Motor neuron (in vitro differentiated cells): ENCODE measurements around the gene CACNG6. TPM values are rescaled to one million over a fixed set of nuclear protein-coding genes. Genes with fewer than 3 reads are reported as not detected.
"Not testable (repeated sequence)": the region's sequence is repeated elsewhere in the genome, so short reads cannot be mapped to it uniquely, and the experiment has no call there.

Source experiments
- ATAC-seq, 8 experiments: fragments of 200-7000 bp; cut with Tn5 transposase; replicated peaks in 6 of 8; 2 replicates each; pipeline ENCODE4 v1.8.0; 2021; ENCODE audit warnings: mild to moderate bottlenecking in 8 of 8, moderate library complexity in 8 of 8
- H3K27ac ChIP-seq, 2 donors: fragments of 250-450 bp; sonication (Bioruptor Pico); 2 replicates each; pipeline ENCODE4 v1.9.0; 2021; ENCODE audit warnings: antibody characterized with exemption in 2 of 2, mild to moderate bottlenecking in 2 of 2, moderate library complexity in 1 of 2
- H3K4me1 ChIP-seq, 2 donors: fragments of 250-450 bp; sonication (Bioruptor Pico); replicated peaks in 1 of 2; 2 replicates each; pipeline ENCODE4 v1.6.1; 2021; ENCODE audit warnings: antibody characterized with exemption in 2 of 2, mild to moderate bottlenecking in 2 of 2, moderate library complexity in 1 of 2
- H3K4me3 ChIP-seq, 5 donors: fragments of 250-450 bp; sonication (Bioruptor Pico); 2 replicates each; pipeline ENCODE4 v1.9.0; 2021; ENCODE audit warnings: antibody characterized with exemption in 5 of 5, mild to moderate bottlenecking in 5 of 5, moderate library complexity in 4 of 5
- WGBS, 10 experiments: fragments of 450-650 bp; shearing (Covaris generic); methylation state at CpG; one replicate each; pipeline ENCODE4 v1.0.0; 2022; 5-methylcytosine and 5-hydroxymethylcytosine counted together
- in situ Hi-C, 9 experiments: fragments of 400-800 bp; cut with MboI; loops; one replicate each; pipeline ENCODE4 v1.15.0; 2021; ENCODE audit warnings: low sequenced_read_pairs in 9 of 9, low pct_unique_long_range_greater_than_20kb in 2 of 9; ENCODE audit not compliant: unreplicated experiment in 9 of 9
- total RNA-seq, 8 experiments: library from RNA; unstranded; fragments of 300-600 nt; gene quantifications; 2 replicates each; pipeline versions ENCODE4 v1.2.3 to v1.2.4, GENCODE V29; 2022

Gene CACNG6, protein sequence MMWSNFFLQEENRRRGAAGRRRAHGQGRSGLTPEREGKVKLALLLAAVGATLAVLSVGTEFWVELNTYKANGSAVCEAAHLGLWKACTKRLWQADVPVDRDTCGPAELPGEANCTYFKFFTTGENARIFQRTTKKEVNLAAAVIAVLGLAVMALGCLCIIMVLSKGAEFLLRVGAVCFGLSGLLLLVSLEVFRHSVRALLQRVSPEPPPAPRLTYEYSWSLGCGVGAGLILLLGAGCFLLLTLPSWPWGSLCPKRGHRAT
- total RNA-seq = 1 to 10 TPM in 4 of 8 experiments, under 1 TPM in 3, not detected in 1; 0.15 to 2.2 (median 1.0) TPM

DNA sequence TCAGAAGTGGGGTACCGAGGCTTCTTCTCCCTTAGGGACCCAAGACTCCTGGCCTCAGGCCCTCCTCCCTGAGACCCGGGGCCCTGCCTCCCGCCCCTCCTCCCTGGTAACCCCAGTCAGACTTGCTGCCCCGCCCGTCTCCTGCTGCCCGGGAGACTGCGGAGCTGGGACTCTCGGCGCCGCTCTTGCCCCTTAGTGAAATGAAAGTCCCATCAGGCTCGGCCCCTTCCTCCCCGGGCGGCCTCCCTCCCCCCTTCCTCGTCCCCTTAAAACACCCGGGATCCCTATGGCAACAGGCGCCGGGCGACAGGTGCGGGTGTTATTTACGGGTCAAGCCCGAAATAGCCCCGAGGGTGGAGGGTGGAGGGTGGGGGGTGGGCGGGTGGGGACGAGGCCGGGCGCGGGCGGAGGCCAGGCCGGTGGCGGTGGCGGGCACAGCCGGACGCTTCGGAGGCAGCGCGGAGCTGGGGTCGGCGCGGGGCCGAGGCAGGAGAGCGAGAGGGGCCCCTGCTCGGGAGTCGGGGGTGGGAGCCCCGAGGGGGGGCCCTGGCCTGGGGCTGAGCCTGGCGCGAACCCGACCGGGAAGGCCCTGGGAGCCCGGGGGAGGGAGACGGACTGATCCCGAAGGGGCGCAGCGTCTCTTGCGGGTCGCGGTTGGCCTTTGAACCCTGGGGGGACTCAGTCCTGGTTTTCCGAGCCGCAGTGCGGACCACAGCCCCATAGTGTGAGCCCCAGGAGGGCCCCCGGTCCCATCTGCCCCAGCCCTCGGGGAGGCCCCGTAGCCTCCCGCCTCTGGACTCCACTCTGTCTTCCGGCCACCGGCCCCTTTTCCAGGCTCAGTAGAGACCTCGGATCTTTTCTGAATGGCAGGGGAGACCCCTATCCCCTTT, at the start of gene CACNG6:
Gene CACNG6, plus strand, starts transcription at position 414 of the 890 bp plus-strand sequence. CDS start 1,241 bp downstream, outside the sequence.
- peak within 1 kb of the TSS; percentile 18 to 33 (median 22) for H3K4me3 ChIP-seq
- ATAC-seq = peak in 7 of 8 experiments; percentile 43 to 89 (median 83)

DNA sequence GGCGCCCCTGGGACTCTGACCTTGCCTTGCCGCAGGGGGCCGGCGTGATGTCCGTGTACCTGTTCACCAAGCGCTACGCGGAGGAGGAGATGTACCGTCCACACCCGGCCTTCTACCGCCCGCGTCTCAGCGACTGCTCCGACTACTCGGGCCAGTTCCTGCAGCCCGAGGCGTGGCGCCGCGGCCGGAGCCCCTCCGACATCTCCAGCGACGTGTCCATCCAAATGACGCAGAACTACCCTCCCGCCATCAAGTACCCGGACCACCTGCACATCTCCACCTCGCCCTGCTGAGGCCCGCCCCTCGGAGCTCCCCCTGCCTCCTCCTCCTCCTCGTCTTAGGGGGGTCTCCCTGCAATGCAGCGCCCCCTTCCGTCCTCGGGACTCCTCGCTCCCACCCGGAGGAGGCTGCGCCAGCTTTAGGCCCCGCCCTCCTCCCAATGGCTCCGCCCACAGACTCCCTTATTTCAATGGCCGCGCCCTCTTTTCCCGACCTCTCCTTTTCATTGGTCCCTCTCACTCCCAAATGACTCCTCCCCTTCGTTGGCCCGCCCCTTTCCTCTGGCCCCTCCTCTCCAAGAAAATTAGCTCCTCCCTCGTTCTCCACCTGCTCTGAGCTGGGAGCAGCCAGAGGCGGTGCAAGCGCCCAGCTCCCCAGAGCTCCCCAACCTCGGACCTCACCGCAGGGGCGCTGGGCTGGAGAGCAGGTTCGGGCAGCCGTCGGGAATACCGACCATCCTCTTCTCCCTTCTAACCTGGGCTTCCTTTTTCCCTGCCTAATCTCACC, 49.2 kb upstream of the CACNG6 start:
- no peak overlapping the region for H3K4me3 ChIP-seq
- in situ Hi-C loops = no loop called here
- H3K27ac ChIP-seq = no peak overlapping the region
- ATAC-seq = peak in 5 of 8 experiments; percentile 25 to 79 (median 65)
- 0 to 80% (median 24%) methylated on average over 2 to 11 of the region's 55 CpGs; no CpG with 5 or more reads in 6 of the 10 experiments for WGBS, 10 experiments
- no peaks in the 10 kb centered on the region for H3K4me1 ChIP-seq

More for the DNA sequence above, at the start of gene CACNG6:
- no CpG with 5 or more reads among the region's 66 CpGs for WGBS, 10 experiments
- peak within 1 kb of the TSS in 1 of 2 donors; percentile 69 for H3K27ac ChIP-seq
- in situ Hi-C loops = no loop called here
- H3K4me1 ChIP-seq = peaks cover 9 to 20% of the 10 kb centered on the region in 2 donors

DNA sequence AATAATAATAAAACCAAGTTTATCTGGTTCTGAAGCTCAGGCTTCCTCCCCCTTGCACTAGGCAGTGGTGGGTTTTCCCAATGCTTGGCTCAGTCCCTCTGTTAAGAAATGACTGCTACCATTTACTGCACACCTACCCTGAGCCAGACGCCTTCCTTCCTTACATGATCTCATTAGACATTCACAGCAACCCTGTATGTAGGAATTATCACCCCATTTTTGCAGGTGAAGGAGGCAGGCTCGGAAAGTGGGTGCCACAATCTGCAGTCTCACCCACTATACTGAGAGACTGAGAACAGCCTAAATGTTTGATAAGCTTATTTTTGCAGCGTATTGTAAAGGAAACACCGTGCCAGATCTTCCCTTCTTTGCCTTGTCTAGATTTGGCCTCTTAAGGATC, 47.0 kb upstream of the CACNG6 start:
- no peak overlapping the region for H3K4me3 ChIP-seq
- in situ Hi-C loops = no loop called here
- 67 to 89% (median 80%) methylated on average over 1 to 4 of the region's 4 CpGs; no CpG with 5 or more reads in 2 of the 10 experiments for WGBS, 10 experiments

DNA sequence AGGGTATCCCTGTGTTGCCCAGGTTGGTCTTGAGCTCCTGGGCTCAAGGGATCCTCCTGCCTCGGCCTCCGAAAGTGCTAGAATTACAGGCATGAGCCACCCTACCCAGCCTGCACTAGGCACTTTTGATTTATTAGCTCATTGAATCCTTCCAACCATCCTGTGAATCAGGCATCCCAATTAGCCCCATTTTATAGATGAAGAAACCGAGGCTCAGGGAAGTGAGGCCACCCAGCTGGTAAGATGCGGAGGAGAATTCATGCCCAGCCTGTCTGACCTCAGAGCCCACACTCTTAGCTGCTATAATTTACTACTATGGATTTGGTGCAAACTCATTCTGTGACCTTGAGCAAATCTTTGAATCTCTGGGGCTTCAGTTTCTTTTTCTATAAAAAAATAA, 46.5 kb upstream of the CACNG6 start:
- Histone ChIP-seq H3K4me3 (no peak overlapping the region), H3K27ac (no peak overlapping the region), H3K4me1 (no peaks in the 10 kb centered on the region)
- ATAC-seq = no peak
- in situ Hi-C loops = no loop called here
- 21 to 100% (median 85%) methylated on average over 1 to 4 of the region's 4 CpGs; no CpG with 5 or more reads in 3 of the 10 experiments for WGBS, 10 experiments

More for the DNA sequence above, 47.0 kb upstream of the CACNG6 start:
- Histone ChIP-seq H3K4me1 (no peaks in the 10 kb centered on the region), H3K27ac (no peak overlapping the region)
- no peak for ATAC-seq

DNA sequence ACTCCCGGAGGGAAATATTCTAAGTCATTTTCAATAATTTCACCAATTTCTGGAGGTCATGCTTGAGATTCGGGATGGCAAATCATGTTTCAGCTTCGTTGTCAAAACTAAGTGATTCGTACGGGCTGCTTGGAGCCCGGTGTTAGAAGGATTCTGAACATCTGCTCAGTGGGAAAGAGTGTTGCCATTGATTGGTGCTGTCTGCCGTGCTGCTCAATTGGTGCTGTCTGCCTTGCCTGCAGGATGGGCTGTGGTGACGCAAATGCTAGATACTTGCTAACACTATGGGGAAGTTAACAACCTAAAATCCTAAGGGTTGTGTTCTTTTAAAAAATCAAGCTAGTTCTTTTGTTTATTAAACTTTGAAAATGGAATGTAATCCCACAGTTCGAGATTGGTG, 46.0 kb upstream of the CACNG6 start:
- Histone ChIP-seq H3K4me3 (no peak overlapping the region), H3K27ac (no peak overlapping the region), H3K4me1 (no peaks in the 10 kb centered on the region)
- WGBS, 10 experiments = 3 to 100% (median 54%) methylated on average over 1 to 9 of the region's 9 CpGs; no CpG with 5 or more reads in 1 of the 10 experiments
- in situ Hi-C loops = no loop called here
- peak in 1 of 8 experiments; percentile 82 for ATAC-seq

DNA sequence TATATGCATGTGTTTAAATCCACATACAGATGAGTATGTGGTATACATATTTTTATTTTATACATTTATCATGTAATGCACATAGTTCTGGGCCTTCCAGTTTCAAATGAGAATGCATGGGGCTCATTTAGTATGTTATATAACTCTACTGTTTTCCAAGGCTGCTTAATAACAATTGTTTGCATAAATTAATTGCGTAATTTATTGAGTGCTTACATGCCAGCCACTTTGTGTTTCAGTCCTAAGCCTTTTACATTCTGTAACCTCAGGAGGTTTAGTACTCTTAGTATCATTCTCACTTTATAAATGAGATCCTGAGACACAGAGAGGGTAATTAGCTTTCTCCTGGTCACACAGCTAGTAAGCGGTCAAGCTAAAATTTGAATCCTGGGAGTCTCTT, 45.4 kb upstream of the CACNG6 start:
- H3K27ac ChIP-seq = no peak overlapping the region
- no peaks in the 10 kb centered on the region for H3K4me1 ChIP-seq
- 17 to 100% (median 90%) methylated on average over 1 to 2 of the region's 2 CpGs; no CpG with 5 or more reads in 3 of the 10 experiments for WGBS, 10 experiments
- in situ Hi-C loops = no loop called here
- peak in 1 of 8 experiments; percentile 75 for ATAC-seq
- no peak overlapping the region for H3K4me3 ChIP-seq

DNA sequence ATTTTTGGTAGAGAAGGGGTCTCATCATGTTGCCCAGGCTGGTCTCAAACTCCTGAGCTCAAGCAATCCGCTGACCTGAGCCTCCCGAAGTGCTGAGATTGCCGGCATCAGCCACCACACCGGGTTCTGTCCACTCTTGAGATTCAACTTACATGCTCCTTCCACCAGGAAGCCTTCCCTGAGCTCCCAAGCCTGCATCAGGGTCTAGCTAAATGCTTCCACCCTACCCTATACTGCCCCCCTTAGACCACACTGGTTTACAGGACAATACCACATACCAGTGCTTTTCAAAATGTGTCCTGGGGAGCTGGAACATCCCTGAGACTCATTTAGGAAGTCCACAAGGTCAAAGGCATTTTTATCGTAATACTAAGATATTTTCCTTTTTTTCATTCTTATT, 43.8 kb upstream of the CACNG6 start:
- in situ Hi-C loops = no loop called here
- Histone ChIP-seq H3K4me1 (no peaks in the 10 kb centered on the region), H3K27ac (no peak overlapping the region), H3K4me3 (no peak overlapping the region)
- ATAC-seq = peak in 1 of 8 experiments; percentile 14
- WGBS, 10 experiments = 27 to 86% (median 60%) methylated on average over 1 to 4 of the region's 5 CpGs; no CpG with 5 or more reads in 1 of the 10 experiments

DNA sequence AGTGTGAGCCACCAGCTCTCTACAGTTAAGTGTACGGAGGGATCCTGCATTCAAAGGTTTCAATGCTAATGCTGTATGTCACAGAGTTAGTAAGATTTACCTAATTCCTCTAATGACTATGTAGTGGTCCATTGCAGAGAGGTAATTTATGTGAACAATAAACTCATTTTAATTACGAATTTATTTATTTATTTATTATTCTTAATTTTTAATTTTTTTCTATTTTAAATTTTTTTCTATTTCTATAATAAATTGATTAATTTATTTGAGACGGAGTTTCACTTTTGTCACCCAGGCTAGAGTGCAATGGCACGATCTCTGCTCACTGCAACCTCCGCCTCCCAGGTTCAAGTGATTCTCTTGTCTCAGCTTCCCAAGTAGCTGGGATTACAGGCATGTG, 42.8 kb upstream of the CACNG6 start:
- H3K4me3 ChIP-seq, H3K4me1 ChIP-seq, ATAC-seq, H3K27ac ChIP-seq, in situ Hi-C loops: not testable (repeated sequence)
- WGBS, 10 experiments = 43 to 94% (median 66%) methylated on average over 2 to 5 of the region's 5 CpGs

DNA sequence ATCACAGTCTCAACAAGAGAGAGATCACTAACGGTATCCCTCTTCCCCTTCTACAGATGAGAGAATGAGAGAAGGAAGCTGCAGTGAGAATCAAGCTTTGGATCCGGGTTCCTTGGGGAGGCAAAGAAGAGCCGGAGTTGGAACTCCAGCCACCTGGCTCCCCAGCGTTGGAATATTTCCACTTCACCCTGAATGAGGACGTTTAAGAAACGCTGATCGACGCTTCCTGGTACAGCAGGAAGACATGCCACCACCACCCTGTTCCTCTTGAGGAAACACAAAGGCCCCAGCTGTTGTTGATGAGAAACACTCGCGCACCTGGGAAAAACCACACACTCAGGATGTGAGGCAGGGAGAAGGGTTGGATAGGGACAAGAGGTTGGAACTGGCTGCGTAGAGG, 40.0 kb upstream of the CACNG6 start:
- WGBS, 10 experiments = 36 to 100% (median 61%) methylated on average over 1 to 7 of the region's 11 CpGs
- in situ Hi-C loops = no loop called here
- H3K4me3 ChIP-seq = no peak overlapping the region
- H3K27ac ChIP-seq = no peak overlapping the region
- H3K4me1 ChIP-seq = no peaks in the 10 kb centered on the region
- no peak for ATAC-seq

DNA sequence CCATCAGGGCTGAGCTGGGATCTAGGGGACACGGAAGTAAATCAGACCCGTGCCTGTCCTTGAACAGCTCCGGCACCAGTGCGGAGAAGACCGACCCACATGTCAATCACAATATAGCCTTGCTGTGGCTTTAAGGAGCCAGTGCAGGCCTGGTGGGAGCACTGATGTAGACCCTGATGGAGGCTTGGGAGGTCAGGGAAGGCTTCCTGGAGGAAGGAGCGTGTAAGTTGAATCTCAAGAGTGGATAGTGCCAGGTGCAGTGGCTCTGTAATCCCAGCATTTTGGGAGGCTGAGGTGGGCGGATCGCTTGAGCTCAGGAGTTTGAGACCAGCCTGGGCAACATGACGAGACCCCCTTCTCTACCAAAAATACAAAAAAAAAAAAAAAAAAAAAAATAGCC, 39.5 kb upstream of the CACNG6 start:
- Histone ChIP-seq H3K27ac (no peak overlapping the region), H3K4me3 (no peak overlapping the region), H3K4me1 (no peaks in the 10 kb centered on the region)
- 0 to 100% (median 75%) methylated on average over 1 to 9 of the region's 9 CpGs; no CpG with 5 or more reads in 1 of the 10 experiments for WGBS, 10 experiments
- in situ Hi-C loops = no loop called here
- ATAC-seq = no peak

DNA sequence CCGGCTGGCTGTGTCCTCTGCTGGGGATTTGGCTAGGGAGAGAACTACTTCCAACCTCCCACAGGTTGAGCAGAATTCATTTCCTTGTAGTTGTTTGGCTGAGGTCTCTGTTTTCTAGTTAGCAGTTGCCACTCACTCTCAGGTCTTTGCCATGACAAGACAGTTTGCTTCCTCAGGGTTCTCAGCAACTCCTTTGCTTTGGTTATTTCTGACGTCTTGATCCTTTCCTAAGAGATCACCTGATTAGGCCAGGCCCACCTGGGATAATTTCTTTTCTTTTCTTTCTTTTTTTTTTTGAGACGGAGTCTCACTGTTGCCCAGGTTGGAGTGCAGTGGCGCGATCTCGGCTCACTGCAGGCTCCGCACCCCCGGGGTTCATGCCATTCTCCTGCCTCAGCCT, 38.1 kb upstream of the CACNG6 start:
- no peak for ATAC-seq
- Histone ChIP-seq H3K27ac (no peak overlapping the region), H3K4me3 (no peak overlapping the region), H3K4me1 (peaks cover 5 to 7% of the 10 kb centered on the region in 2 donors)
- in situ Hi-C loops = no loop called here
- 0 to 100% (median 81%) methylated on average over 1 to 7 of the region's 8 CpGs; no CpG with 5 or more reads in 2 of the 10 experiments for WGBS, 10 experiments

DNA sequence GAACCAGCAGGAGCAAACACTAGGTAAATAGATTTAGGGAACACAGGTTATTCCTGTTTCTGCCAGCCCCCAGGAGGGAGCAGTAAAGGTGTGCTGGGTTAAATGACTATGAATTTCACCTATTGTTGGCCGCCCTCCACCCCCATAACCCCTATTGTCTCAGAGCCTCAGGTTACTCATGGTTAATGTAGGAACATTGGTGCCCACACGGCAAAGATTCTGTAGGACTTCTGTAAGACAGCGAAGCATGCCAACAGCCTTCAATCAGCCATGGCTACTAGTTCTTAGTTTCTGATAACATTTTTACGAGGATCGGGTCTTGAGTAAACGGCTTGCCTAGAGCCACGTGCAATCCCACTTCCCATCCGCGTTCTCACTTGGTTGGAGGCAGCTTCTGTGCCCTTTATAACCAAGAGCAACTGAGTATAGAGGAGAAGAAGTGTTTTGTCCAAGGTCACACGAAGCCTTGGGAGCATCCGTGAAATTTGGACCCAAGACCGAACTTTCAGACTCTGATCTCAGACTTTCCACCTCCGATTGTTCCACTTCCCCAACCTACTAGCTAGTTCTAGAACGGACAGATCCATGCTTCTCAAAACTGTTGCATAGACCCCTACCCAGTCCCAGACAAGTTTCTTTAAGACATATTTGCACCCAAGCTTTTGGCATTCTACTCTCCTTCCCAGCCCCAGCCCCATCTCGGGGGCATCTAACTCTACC, 33.8 kb upstream of the CACNG6 start:
- Histone ChIP-seq H3K4me1 (peaks cover 22 to 31% of the 10 kb centered on the region in 2 donors), H3K27ac (no peak overlapping the region), H3K4me3 (peak overlapping the region in 1 of 5 donors; percentile 35)
- in situ Hi-C loops = no loop called here
- WGBS, 10 experiments = 0 to 40% (median 16%) methylated on average over 1 to 13 of the region's 15 CpGs; no CpG with 5 or more reads in 2 of the 10 experiments
- no peak for ATAC-seq
